ENCODE measurements around the gene MARVELD2. TPM values are rescaled to one million over a fixed set of nuclear protein-coding genes. Genes with fewer than 3 reads are reported as not detected.

The MARVELD2 gene
- total and polyA plus RNA-seq, 9 of the 15 experiments (the other 6 are each of a cell fraction or from before 2014, with no cell fraction given) = 0.03 to 0.29 (median 0.06) TPM; not detected in 3

DNA sequence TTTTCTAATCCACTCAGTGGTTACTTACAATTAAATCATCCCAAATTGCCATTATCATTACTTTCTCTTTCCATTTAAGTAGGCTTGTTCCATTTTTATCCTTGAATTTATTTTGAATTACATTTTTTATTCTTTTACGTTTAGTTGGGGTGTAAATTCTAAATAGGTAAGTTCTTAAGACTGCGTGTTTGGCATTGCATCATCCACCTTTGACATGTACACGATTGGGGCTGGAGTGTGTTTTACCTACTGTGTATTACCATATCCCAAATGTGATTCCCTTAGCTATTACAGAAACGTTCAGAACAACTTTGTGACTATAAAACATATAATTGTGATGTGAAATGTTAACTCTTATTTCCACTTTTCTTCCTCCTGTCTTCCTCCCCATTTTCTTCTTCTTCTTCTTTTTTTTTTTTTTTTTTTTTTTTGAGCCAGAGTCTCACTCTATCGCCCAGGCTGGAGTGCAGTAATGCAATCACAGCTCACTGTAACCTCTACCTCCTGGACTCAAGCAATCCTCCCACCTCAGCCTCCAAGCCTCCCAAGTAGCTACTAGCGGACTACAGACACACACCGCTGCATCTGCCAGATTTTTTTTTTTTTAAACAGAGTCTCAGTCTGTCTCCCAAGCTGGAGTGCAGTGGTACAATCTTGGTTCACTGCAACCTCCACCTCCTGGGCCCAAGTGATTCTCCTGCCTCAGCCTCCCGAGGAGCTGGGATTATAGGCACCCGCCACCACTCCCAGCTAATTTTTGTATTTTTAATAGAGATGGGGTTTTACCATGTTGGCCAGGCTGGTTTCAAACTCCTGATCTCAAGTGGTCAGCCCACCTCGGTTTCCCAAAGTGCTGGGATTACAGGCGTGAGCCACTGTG is 16.7 kb downstream of the MARVELD2 start:
- in situ Hi-C loops (cut with MboI) (no loop called here), intact Hi-C loops (cut with micrococcal nuclease) (no loop called here)
- no peaks in the 10 kb centered on the region for H3K36me3 ChIP-seq (ENCODE audit: control insufficient read depth, insufficient read depth, low read length)
- CTCF ChIA-PET (ENCODE audit: low intra/inter-chr PET ratio) = no interaction called here
- BruUV-seq (replicated peaks) = no TSS peak
- H3K4me2 ChIP-seq (ENCODE audit: insufficient read depth, low read length) = no peak overlapping the region
- no peak for DNase-seq (ENCODE audit: extremely low read depth in 1 of 4, low spot score in 3 of 4)
- no peak overlapping the region for H3K4me3 ChIP-seq
- no peaks in the 10 kb centered on the region for H4K20me1 ChIP-seq (replicated peaks; ENCODE audit: control insufficient read depth, insufficient read depth, low read length)
- no peak overlapping the region for H2AFZ ChIP-seq (ENCODE audit: low read depth, low read length)
- no peak for FAIRE-seq
- H3K79me2 ChIP-seq (ENCODE audit: control insufficient read depth, insufficient read depth, low read length) = no peaks in the 10 kb centered on the region
- no peaks in the 10 kb centered on the region for H3K27me3 ChIP-seq (ENCODE audit: control insufficient read depth in 2 of 2, insufficient read depth in 2 of 2, low read length in 2 of 2)
- H3K4me1 ChIP-seq (replicated peaks in 1 of 2; ENCODE audit: control insufficient read depth in 2 of 2, insufficient read depth in 2 of 2, low read length in 2 of 2) = no peaks in the 10 kb centered on the region
- H3K27ac ChIP-seq (ENCODE audit: extremely low read depth, low read depth, low read length) = no peak overlapping the region
- H3K9me1 ChIP-seq (ENCODE audit: control insufficient read depth, insufficient read depth, low read length) = no peaks in the 10 kb centered on the region
- no peaks in the 10 kb centered on the region for H3K9me3 ChIP-seq (replicated peaks; ENCODE audit: control insufficient read depth, insufficient read depth, low read depth, low read length)
- 47% methylated on average over 11 of the region's 11 CpGs for WGBS (ENCODE audit: insufficient coverage, low coverage, missing lambda C conversion rate)
- H3K9ac ChIP-seq (ENCODE audit: insufficient read depth in 1 of 2, low read depth in 2 of 2, low read length in 2 of 2) = no peak overlapping the region
- POLR2A ChIA-PET = no interaction called here
- no peak for ATAC-seq
- TF ChIP-seq CREB1 (IDR thresholded peaks at IDR 0.05) (no peak), CREB1 (CRISPR knock-in tag; IDR thresholded peaks at IDR 0.05) (no peak), ZFP30 (CRISPR knock-in tag; IDR thresholded peaks at IDR 0.05; ENCODE audit: borderline replicate concordance) (no peak), CEBPB (tag; IDR thresholded peaks at IDR 0.05) (0 out of 2 replicates have a peak, but pooled peaks have one; percentile 35), CEBPG (CRISPR knock-in tag; IDR thresholded peaks at IDR 0.05) (no peak), CEBPG (tag; conservative IDR thresholded peaks at IDR 0.05 in 1 of 2, IDR thresholded peaks at IDR 0.05 in 1 of 2) (peak; percentile 66 to 67), ZNF778 (CRISPR knock-in tag; IDR thresholded peaks at IDR 0.05) (no peak), GTF2E2 (tag; IDR thresholded peaks at IDR 0.05) (no peak)
- TF ChIP-seq, protein P1, sequence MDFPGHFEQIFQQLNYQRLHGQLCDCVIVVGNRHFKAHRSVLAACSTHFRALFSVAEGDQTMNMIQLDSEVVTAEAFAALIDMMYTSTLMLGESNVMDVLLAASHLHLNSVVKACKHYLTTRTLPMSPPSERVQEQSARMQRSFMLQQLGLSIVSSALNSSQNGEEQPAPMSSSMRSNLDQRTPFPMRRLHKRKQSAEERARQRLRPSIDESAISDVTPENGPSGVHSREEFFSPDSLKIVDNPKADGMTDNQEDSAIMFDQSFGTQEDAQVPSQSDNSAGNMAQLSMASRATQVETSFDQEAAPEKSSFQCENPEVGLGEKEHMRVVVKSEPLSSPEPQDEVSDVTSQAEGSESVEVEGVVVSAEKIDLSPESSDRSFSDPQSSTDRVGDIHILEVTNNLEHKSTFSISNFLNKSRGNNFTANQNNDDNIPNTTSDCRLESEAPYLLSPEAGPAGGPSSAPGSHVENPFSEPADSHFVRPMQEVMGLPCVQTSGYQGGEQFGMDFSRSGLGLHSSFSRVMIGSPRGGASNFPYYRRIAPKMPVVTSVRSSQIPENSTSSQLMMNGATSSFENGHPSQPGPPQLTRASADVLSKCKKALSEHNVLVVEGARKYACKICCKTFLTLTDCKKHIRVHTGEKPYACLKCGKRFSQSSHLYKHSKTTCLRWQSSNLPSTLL (IDR thresholded peaks at IDR 0.05) = no peak
- TF ChIP-seq, protein P2, sequence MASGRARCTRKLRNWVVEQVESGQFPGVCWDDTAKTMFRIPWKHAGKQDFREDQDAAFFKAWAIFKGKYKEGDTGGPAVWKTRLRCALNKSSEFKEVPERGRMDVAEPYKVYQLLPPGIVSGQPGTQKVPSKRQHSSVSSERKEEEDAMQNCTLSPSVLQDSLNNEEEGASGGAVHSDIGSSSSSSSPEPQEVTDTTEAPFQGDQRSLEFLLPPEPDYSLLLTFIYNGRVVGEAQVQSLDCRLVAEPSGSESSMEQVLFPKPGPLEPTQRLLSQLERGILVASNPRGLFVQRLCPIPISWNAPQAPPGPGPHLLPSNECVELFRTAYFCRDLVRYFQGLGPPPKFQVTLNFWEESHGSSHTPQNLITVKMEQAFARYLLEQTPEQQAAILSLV (tag; IDR thresholded peaks at IDR 0.05) = peak; percentile 37; the same call in 1 of the 2 replicates
- TF ChIP-seq, protein P3, sequence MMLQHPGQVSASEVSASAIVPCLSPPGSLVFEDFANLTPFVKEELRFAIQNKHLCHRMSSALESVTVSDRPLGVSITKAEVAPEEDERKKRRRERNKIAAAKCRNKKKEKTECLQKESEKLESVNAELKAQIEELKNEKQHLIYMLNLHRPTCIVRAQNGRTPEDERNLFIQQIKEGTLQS (IDR thresholded peaks at IDR 0.05) = peak; percentile 78
- TF ChIP-seq, protein P3 (CRISPR knock-in tag; conservative IDR thresholded peaks at IDR 0.05) = no peak
- TF ChIP-seq, protein P4, sequence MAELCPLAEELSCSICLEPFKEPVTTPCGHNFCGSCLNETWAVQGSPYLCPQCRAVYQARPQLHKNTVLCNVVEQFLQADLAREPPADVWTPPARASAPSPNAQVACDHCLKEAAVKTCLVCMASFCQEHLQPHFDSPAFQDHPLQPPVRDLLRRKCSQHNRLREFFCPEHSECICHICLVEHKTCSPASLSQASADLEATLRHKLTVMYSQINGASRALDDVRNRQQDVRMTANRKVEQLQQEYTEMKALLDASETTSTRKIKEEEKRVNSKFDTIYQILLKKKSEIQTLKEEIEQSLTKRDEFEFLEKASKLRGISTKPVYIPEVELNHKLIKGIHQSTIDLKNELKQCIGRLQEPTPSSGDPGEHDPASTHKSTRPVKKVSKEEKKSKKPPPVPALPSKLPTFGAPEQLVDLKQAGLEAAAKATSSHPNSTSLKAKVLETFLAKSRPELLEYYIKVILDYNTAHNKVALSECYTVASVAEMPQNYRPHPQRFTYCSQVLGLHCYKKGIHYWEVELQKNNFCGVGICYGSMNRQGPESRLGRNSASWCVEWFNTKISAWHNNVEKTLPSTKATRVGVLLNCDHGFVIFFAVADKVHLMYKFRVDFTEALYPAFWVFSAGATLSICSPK (IDR thresholded peaks at IDR 0.05; ENCODE audit: borderline replicate concordance) = no peak
- TF ChIP-seq, protein P5, sequence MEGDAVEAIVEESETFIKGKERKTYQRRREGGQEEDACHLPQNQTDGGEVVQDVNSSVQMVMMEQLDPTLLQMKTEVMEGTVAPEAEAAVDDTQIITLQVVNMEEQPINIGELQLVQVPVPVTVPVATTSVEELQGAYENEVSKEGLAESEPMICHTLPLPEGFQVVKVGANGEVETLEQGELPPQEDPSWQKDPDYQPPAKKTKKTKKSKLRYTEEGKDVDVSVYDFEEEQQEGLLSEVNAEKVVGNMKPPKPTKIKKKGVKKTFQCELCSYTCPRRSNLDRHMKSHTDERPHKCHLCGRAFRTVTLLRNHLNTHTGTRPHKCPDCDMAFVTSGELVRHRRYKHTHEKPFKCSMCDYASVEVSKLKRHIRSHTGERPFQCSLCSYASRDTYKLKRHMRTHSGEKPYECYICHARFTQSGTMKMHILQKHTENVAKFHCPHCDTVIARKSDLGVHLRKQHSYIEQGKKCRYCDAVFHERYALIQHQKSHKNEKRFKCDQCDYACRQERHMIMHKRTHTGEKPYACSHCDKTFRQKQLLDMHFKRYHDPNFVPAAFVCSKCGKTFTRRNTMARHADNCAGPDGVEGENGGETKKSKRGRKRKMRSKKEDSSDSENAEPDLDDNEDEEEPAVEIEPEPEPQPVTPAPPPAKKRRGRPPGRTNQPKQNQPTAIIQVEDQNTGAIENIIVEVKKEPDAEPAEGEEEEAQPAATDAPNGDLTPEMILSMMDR (IDR thresholded peaks at IDR 0.05 in 2 of 3, conservative IDR thresholded peaks at IDR 0.05 in 1 of 3; ENCODE audit: insufficient read depth in 2 of 3, low read depth in 1 of 3, low read length in 3 of 3) = no peak

Measured in K562 (cell line).